HL-60/S4 (cell line): ENCODE results near the gene ELOVL1.

Experiments used
- in situ Hi-C: fragments of 300-500 bp; cut with MboI; formaldehyde crosslinking; loops from 2 replicates; pipeline ENCODE4 v1.14.3; 2022; ENCODE audit warnings: low sequenced_read_pairs

ELOVL1 gene

GRCh38 chr1:43331688-43332087 lies 36.1 kb downstream of the ELOVL1 start:
- in situ Hi-C loops: no loop called here

GRCh38 chr1:43329995-43330751 lies 37.6 kb downstream of the ELOVL1 start:
- in situ Hi-C loops: no loop called here

GRCh38 chr1:43327549-43328292 lies 40.1 kb downstream of the ELOVL1 start:
- in situ Hi-C loops: no loop called here

- in situ Hi-C loops: no loop called here
Measured at GRCh38 chr1:43325381-43325780, 42.4 kb downstream of the ELOVL1 start.

- in situ Hi-C loops: no loop called here
Measured at GRCh38 chr1:43324810-43325209, 43.0 kb downstream of the ELOVL1 start.

GRCh38 chr1:43322506-43322905 lies 45.3 kb downstream of the ELOVL1 start:
- in situ Hi-C loops: no loop called here

GRCh38 chr1:43321331-43321891 lies 46.4 kb downstream of the ELOVL1 start:
- in situ Hi-C loops: no loop called here

- in situ Hi-C loops: no loop called here
Measured at GRCh38 chr1:43319766-43320165, 48.0 kb downstream of the ELOVL1 start.

GRCh38 chr1:43319288-43319687 lies 48.5 kb downstream of the ELOVL1 start:
- in situ Hi-C loops: no loop called here

- in situ Hi-C loops: no loop called here
Measured at GRCh38 chr1:43318831-43319230, 49.0 kb downstream of the ELOVL1 start.

GRCh38 chr1:43317817-43318471 lies 49.9 kb downstream of the ELOVL1 start:
- in situ Hi-C loops: no loop called here

GRCh38 chr1:43316738-43317520 lies 50.9 kb downstream of the ELOVL1 start:
- in situ Hi-C loops: no loop called here

GRCh38 chr1:43315963-43316737 lies 51.7 kb downstream of the ELOVL1 start:
- in situ Hi-C loops: no loop called here

- in situ Hi-C loops: no loop called here
Measured at GRCh38 chr1:43315481-43315880, 52.3 kb downstream of the ELOVL1 start.

GRCh38 chr1:43314233-43314632 lies 53.6 kb downstream of the ELOVL1 start:
- in situ Hi-C loops: no loop called here

- in situ Hi-C loops: no loop called here
Measured at GRCh38 chr1:43313771-43314170, 54.0 kb downstream of the ELOVL1 start.
